Limb (tissue), 2 donors: ENCODE data around the gene PRDM1.

Experiments used
- DNase-seq, 2 donors: peaks; one replicate each; pipeline ENCODE4 v3.0.0-alpha.2; 2016; ENCODE audit errors: extremely low spot score in 2 of 2

Gene PRDM1

DNA sequence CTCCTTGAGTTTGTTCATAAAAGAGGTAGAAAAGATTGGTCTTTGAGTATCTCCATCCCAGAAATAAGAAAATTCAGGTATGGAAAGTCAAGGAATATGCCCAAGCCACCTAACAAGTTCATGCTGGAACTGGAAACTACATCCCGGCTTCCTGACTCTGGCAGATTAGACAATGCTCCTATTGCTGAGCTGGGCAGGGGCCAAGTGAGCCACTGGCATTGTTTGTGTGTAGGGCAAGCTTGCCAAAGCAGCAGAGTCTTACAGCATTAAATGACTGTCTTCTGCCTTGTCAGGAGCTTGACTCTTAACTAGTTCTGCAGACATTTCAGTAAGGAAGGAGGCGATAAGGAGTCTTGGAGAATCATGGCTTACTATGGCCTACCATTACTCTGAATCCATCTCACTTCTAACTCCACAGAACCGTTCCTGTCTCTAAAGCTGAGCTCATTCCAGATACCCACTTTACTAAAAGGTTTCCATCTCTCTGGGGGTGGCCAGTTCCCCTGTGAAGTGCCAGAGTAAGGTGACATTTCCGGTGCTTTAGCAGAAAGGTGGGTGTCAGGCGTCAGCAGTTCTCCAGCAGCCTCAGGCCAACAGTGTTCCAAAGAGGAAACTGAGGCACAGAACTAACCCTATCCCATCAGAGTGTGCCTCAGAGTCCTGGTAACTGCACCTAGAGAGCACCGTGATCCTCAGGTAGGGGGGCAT, 30.1 kb downstream of the PRDM1 start:
- DNase-seq: no peak

DNA sequence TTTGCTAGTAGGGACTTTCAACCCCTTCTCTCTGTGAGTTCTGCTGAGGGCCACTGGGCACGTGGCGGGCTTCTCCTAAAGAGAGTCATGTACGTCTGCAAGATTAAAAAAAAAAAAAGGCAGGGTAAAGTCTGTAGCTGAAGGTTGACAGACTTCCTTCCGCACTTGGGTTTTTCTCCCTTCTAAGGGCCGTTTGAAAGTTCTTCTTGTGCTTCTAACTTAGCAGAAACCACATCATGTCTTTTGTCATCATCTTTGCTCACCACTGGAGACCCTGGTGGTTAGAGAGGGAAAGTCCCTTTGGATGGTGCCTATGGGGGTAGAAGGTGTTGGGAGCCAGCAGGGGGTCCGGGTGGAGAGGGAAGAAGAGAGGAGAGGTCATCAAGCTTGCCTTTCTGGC, 31.4 kb downstream of the PRDM1 start:
- DNase-seq: no peak

- DNase-seq: no peak
These were observed 32.8 kb downstream of the PRDM1 start for GRCh38 chr6:106118835-106119431.

DNA sequence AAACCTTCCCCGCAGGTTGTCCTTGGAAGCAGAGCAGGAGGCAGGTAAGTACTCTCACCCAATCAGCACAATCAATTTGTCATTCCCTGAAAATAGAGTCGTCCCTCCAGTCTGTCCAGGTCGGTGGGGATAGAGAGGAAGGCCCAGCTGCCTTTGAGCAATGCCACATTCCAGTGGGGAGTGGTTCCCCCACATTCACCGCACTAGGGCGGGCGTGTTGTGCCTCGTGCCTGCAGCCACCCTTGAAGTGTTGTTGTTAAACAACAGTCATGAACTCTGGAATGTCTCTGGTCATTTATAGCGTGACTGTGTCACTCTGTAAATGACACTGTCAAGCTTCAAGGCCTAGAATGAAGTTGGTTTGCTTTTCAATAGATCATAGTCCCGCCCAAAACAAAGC, 33.4 kb downstream of the PRDM1 start:
- DNase-seq: no peak

DNA sequence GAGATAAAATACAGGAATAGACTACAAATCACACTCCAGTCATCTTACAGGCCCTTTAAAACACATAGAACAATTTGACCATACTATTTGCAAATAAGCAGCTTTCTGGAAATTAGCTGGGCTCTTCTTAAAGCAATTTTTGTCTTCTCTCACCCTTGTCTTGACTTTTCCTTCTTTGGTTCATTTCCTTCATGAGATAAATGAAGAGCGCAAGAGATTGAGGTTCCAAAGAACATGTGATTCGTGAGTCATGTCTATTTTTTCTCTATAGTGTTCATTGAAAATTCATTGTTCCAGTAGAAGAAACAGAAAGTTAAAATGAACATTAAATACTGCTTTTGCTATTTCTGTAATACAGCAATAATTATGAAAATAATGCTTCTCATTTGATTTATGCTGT, 33.9 kb downstream of the PRDM1 start:
- DNase-seq: no peak

GRCh38 chr6:106120406-106120805, 34.3 kb downstream of the PRDM1 start:
- DNase-seq: no peak

DNA sequence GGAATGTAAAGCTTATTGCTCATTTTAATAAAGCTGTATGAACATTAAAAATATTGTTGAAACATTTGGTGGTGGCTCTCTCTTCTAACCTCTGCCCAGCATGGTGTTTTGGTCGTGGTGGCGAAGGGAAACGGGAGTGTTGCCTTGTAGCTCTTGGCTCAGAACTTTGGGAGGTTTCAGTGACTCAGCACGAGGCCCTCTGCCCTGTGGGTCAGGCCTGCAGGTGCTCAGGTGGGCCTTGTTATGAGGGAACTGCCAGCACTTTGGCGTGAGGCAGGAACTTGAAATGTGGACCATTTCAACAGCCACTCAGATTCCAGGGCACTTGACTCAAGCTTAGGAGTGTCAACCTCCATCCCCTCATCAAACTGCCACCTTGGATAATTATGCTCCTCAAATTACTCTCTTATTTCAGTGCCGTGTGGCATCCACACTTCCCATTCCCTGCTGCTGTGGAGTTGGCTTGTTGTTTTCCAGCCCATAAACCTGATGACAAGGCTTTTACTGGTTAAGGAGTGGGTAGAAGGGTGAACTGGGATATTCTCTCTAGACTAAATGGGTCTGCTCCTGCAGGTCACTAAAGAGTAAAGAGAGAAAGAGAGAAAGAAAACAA, 36.3 kb downstream of the PRDM1 start:
- DNase-seq: no peak

- DNase-seq: no peak
These were observed 37.0 kb downstream of the PRDM1 start for GRCh38 chr6:106122938-106123656.

DNA sequence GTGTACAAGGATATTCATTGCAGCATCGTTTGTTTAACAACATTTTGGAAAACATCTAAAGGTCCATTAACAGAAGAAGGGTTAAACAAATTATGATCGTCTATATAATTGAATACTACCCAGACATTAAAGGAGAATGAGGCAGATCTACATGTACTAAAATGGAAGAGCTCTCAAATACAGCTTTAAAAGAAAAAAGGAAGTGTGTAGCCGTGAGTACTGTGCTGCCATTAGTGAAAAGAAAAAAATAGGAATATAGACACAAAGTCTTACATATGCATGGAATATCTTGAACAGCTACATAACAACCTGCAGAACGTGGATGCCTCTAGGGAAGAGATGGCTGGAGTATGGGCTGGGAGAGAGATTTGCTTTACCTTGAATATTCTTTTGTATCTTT, 37.9 kb downstream of the PRDM1 start:
- no peak for DNase-seq

- no peak for DNase-seq
These were observed 38.6 kb downstream of the PRDM1 start for GRCh38 chr6:106124437-106125430.

- no peak for DNase-seq
These were observed 39.8 kb downstream of the PRDM1 start for GRCh38 chr6:106125925-106126435.

DNA sequence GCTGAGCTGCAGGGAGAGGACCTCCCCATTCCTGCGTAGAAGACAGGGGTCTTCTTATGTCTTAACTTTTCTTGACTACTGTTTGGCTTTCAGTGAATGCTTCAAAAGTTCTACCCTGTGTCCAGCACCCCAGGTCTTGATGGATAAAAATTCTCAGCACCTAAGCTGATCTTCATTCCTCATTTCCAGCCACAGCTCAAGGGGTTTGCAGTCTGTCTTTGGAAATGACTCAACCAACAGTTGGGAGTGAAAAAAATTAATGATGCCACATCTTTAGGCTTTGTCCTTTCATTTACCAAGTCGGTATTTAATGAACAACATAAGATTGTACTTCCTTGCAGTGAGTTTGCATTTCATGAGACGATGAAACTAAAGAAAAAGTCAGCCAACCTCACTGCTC, 40.3 kb downstream of the PRDM1 start:
- DNase-seq: no peak

- no peak for DNase-seq
These were observed 43.0 kb downstream of the PRDM1 start for GRCh38 chr6:106128981-106129781.

DNA sequence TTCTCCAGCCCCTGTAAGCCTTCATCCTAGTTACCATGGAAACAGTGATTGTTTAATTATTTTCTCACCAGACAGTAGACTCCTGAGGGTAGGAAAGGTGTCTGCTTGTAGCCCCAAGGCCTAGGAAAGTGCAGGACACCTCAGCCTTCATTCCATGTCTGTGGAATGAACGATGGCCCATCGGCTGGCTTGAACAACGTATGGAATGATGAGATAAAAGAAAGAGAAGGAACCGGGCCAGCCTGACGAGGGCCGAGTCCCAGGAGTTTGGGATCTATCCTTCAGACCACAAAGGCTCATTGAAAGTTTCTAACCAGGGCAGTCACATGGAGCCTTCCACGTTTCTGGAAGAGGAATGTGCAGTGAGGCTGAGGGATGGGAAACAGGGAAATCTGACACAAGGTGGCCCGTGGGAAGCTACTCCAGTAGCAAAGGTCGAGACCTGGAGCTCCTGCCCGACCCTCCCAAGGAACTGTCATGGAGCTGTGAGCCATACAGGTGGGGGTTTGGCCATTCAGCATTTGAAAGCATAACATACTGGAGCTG, 46.1 kb downstream of the PRDM1 start:
- no peak for DNase-seq

DNA sequence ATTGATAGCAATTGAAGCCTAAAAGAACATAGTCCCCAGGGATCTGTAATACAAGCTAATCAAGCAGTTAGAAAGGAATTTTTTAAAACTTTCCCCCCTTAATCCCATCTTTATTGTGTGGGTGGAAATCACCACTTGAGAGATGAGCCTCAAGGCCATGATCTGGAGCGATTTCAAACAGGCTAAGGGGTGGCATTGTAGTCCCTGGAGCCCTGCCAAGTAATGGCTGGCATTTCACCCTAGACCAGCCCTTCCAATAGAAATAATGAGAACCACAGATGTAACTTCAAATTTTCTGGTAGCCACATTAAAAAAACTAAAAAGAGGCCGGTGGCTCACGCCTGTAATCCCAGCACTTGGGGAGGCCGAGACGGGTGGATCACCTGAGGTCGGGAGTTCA, 46.9 kb downstream of the PRDM1 start:
- no peak for DNase-seq

DNA sequence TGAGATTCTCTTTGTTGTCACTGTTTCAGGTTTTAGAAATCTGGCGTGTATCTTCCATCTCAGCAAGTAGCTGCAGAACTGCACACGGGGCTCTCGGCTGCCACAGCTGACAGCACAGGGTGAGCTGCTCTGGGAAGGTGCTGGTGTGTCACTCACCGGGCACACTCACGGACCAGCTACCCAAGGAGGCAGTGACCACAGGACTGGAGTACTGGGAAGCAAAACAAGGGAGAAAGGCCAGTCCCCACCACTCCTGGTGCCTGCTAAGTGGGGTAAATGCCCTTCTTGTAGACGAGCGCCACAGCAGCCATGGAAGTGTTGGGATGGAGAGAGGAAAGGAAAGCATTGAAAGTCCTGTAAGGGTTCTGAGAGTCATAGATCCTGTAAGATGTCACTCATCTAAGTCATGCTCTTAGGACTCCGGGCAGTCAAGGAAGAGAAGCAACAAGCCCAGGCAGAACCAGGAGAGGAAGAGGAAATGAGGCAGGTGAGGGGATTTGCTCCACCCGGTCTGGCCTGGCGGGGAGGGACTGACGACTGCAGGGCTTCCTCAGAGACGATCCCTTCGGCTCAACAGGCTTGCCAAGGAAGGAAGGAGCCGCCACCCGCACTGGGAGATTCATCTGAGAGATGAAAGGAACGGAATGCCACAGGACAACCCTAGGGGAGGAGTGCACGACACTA, 48.1 kb downstream of the PRDM1 start:
- DNase-seq: no peak

DNA sequence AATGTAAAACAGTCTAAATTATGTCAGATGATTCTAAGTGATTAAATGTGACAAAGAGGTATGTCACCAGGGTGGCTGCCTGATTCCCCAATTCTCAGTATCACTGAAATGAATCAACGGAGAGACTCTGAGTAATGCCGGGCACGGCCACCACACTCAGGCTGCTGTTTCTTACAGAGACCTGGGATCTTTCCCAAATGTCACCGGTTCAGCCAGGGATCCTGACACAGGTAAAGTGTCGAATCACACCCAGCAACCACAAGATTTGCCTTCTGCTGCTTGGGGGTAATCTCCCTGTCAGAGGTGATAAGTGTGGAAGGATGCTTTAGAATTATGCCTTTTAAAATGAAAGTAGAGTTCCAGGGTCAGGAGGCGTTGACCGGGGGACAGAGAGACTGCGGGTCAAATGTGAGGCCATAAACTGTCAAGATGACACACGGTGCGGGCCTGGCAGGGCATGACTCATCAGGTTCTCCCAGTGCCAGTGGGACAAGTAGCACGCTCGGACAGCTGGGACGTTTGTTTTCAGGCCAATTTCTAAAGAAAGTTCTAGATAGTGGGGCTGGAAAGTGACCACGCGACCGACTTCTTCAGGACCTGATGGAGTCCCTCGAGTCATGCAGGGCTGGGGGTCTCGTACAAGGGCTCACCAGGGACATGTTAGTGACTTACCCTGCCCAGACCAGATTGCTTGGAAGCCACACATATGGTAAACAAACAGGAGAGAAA, 48.9 kb downstream of the PRDM1 start:
- no peak for DNase-seq

- DNase-seq: no peak
These were observed 49.9 kb downstream of the PRDM1 start for GRCh38 chr6:106135911-106136571.
